GM10847 (cell line): ENCODE measurements around the gene ADORA2A.

Experiments used
- POLR2A ChIP-seq: IDR thresholded peaks from 2 replicates; pipeline ENCODE4 v1.6.1; 2011; ENCODE audit not compliant: insufficient read length; ENCODE audit errors: extremely low read depth

Gene ADORA2A

DNA sequence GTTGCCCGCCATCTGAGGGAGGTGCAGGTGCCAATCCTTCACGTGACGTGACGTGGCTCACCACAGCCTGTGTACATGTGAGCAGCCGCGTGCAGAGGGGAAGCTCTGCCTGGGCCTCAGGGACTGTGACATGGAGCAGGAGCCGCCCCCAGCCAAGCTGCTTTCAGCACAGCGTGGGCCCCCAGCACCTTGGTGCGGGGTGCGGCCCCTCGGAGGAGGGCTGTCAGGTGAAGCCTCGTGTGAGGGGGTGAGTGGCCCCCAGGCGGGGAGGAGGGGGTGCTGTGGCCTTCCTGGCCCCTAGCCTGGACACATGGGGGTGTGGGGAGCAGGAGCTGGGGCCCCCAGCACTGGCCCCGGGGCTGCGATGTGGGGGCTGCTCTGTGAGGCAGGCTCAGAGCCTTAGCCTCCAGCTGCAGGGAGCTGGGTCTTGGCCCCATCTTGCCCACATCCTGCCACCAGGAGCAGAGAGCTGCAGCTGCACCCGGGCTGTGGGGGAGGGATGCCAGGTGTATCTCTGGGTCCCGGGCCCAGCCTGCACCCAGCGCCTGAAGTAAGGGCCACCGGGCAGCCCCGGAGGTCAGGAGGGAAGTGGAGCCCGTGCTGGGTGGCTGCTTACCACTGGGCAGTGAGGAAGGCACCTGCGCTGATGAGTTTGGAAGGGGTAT is at the start of gene ADORA2A:
ADORA2A (plus strand) TSS at position 100 of the 665 bp plus-strand sequence. CDS start 5,806 bp downstream, outside the sequence.
- TF ChIP-seq POLR2A = peak; percentile 32

DNA sequence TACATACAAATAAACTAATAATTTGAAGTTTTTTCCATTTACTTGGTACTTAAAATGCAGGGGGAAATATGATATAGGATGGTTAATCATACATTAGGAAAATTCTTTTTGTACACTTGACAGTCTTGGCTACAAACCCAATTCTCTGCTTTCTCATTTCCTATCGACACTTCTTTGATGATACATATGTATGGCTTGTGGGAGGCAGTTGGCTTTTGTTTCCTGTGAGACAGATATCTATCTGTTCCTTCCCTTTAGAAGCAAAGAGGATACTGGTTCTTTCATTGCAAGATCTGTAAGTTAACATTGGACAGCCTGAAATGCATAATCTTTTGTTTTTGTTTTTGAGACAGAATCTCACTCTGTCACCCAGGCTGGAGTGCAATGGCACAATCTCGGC is 47.9 kb upstream of the ADORA2A start:
- no peak for TF ChIP-seq POLR2A

DNA sequence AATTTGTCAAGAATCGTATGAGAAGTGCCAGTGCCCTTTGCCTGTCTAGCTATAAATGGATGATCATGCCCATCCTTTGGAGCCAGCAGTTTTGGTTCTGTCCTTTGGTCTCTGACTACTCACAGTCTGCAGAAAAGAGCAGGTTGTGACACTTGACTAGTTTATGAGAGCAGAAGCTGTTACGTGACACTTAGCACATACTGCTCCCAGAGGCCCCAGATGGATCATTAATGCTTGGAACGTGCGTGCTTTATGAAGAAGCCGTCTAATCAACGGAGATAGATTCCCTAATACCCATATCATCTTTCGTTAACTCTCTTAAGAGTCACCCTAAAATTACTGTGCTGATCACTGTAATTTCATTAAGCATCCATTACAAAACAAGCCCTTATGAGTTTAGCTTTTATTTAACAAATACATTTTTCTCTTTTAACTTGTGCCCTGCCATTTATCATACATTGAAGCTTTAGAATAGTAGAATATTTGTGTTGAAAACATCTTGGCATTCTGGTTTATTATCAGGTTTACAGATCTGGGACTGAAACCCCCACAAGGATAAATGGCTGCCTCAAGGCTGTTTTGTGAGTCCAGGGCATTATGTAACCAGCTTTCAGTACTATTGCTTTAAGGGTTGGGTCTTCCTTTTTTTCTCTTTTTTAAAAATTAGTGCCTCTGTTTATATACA is 47.0 kb upstream of the ADORA2A start:
- TF ChIP-seq POLR2A = no peak

DNA sequence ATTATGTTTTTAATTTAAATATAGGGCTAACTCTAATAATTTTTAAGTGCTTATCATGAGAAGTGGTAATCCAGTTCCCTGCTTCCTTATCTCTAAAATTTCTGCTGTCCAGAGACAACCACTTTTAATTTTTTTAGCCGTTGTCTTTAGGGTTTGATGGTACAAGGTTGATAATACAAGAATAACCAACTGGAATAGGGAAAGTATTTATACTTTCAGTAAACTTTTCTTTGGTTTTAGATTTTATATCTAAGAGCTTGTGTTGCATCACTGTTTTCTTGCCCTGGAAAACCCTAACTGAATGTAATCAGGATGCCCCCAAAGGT is 46.5 kb upstream of the ADORA2A start:
- TF ChIP-seq POLR2A = no peak

DNA sequence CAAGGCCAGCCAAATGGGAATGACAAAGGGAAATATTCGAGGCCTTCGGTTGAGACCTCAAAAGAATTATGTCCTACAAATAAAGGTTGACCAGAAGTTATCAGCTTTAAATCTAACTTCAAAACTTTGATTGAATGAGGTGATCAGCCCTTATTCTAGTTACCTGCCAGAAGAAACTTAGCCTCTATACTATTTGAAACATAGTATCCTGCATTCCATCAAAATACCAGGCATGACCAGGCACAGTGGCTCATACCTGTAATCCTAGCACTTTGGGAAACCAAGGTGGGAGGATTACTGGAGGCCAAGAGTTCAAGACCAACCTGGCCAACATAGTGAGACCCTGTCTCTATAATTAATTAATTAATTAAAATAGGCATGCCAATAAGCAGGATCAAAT is 44.3 kb upstream of the ADORA2A start:
- no peak for TF ChIP-seq POLR2A

DNA sequence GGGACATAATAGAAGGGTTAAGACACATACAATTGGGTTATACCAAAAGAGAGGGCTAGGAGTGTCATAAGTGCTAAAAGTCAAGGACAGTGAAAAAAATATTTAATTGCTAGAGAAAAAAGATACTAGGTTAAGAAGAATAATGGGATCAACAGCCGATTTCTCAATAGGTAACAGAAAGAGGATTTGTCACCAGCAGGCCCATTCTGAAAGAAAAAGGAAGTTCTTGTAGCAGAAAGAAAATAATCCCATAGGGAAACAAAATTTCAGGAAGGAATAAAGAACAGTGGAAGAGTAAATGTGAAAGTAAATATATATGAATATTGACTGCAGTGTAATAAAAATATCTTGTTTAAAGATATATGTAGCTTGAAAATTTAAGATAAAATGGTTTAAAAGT is 43.3 kb upstream of the ADORA2A start:
- no peak for TF ChIP-seq POLR2A

DNA sequence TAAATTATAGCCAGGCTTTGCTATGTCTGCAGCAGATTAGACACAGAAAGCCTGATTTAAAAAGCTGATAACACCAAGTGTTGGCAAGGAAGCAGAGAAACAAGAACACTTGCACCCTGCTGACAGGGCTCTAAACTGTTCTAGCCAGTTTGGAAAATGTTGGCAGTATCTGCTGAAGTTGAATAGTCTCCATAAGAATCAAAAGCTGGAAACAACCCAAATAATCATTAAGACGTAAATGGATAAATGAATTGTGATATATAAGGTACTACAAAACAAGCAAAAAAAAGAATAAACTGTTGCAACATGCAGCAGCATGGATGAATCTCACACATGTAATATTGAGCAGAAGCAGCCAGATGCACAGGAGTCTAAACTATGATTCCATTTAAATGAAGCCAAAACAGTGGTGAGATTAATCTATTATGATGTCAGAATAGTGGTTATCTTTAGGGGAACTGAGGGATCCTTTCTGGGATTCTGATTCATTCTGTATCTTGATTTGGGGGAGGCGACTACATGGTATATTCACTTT is 40.4 kb upstream of the ADORA2A start:
- no peak for TF ChIP-seq POLR2A

DNA sequence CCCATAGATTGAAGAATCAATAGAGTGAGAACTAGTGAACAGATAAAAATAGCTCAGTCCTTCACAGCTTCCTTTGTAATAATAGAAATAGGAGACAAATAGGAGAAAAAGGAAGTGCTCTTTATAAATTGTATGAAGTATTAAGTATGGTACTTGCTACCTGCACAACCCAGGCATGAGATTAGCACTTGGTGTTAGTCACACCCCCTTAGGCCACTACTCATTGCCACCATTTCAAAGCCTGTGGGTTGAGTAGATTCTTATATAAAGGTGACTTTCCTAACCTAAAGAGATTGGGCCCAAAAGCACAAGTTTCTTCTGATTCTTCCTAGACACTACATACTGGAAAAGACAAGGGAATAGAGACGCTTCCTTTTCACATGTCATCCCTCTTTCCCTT is 37.7 kb upstream of the ADORA2A start:
- TF ChIP-seq POLR2A = no peak

DNA sequence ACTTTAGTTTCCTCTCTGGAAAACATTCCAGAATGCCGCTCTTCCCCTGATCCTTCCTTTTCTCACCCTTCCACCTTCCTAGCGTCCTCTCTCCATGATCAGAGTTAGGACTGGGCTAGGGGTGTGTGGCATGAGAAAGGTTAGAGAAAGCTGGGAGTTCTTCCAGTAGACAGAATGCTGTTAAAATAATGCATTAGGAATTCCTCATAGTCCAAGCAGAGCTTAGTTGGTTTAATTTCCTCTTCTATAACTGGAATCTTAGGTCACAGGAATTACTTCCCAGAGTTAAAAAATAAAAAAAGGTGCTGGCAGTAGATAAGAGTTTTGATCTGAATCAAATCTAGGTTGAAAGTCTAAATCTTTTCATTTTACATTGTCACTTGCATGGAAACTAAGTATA is 37.2 kb upstream of the ADORA2A start:
- no peak for TF ChIP-seq POLR2A

DNA sequence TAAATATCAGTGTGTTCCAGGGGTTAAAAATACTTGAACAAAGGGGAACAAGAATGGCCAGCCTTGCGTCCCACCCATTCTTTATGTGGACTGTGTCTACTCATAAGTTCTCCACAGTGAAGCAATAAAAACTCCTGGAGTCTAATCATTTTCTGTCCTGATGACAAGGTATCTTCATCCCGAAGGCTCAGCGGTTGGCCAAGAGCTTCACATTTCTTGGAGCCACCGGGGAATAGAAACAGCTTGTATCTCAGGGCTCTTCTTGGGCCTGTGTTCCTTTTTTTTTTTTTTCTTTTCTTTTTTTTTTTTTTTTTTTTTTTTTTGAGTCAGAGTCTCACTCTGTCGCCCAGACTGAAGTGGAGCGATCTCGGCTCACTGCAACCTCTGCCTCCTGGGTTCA is 36.8 kb upstream of the ADORA2A start:
- no peak for TF ChIP-seq POLR2A

DNA sequence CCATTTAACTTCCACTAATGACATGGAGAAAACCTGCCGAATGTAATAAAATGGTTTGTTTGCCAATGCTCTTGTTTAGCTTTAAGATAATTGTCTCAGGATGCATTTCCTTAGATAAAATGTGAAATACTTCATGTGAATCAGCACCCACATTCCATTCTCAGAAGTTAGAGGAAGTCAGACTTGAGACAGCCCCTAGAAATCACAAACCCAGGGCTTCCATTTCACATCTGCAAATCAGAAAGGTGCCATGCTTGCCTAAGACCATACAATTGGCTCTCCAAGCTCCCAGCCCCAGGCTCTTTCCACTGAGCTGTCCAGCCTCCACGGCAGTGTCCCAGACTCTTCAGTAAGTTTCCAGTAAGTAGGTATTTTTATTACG is 35.6 kb upstream of the ADORA2A start:
- TF ChIP-seq POLR2A = no peak

DNA sequence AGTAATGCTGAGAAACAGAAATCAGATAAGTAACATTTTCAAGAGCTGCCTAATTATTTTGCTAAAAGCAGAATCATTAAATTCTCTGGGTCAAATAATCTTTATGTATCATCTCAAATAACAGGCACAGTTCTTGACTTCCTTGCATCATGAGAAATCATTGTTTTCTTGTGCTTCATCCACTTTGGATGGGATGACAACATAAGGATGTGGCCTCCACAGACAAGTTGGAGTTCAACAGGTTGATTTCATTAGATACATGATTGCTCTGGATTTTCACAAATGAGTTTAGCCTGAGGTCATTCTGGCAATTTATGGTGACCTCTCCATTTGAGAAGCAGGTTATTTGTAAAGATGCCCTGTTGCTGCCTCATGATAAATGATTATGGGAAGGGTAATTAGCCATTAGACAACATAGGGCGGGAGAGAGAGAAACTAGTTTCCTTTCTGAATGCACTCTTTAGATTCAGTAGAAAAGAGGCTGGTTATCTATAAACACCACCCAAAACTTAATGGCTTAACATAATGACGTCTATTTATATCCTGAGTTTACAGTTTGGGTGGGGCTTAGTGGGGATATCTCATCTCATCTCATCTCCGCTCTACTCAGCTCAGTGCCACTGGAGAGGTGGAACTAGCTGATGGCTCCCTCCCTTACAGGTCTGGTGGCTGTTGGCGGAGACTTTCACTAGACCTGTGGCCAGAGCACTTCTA is 35.0 kb upstream of the ADORA2A start:
- no peak for TF ChIP-seq POLR2A

DNA sequence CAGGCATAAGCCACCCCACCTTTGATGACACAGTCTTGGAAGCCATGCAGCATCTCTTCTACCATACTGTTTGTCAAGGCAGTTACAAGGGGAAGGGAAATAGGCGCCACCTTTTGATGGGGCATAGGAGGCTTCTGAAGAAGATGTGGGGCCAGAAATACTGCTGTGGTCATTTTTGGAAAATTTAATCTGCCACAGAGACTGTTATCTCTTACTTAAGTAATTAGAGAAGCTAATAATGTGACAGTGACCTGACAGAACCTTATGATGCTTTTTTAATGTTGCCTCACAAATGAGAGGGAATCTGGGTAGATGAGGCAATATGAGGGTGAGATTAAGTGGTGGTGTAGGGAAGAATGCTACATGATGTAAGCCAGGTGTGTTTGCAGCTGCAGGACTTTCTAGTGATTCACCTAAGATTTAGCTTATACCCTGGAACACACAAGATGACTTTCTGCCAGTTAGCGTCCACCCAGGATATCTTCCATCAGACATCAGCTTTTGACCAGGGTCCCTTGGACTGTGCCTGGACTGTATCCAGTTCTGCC is 34.3 kb upstream of the ADORA2A start:
- TF ChIP-seq POLR2A = no peak

DNA sequence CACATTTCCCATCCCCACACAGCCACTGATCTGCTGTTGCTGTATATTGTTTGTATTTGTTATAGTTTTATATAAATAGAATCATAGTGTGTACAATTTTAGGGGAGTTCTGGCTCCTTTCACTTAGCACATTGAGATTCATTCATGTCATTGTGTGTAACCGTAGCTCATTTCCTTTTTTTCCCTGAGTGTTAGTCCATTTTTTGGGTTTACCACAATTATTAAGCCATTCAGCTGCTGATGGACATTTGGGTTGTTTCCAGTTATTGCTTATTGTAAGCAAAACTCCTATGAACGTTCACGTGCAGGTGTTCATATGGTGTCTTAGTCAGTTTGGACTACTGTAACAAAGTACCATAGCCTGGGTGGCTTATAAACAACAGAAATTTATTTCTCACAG is 33.6 kb upstream of the ADORA2A start:
- no peak for TF ChIP-seq POLR2A

DNA sequence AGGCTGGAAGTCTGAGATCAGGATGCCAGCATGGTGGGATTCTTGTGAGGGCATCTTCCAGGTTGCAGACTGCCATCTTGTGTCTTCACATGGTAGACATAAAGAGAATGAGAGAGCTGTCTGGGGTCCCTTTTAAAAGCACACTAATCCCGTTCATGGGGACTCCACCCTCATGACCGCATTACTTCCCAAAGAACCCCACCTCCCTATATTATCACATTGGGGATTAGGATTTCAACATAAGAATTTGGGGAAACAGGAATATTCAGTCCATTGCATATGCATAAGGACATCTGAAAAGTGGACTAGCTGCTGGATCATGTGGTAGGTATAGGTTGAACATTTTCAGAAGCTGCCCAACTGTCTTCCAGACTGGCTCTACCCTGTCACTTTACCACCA is 33.1 kb upstream of the ADORA2A start:
- no peak for TF ChIP-seq POLR2A

DNA sequence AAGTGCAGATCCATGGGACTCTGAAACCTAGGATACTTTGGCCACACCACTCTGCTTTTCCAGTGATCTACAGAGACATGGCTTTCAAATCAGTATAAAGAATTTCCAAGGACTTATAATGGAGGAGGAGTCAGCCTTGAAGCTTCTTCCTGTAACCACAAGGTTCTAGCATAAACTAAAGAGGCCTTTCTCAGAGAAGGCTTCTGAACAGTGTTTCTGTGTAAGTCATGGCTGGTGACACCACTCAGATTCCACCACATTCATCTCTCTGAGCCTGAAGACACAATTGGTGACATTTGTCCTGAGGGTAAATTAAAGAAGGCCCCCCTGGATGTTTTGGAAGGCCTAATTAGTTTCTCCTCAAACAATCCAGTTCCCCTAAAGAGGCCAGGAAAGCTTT is 29.0 kb upstream of the ADORA2A start:
- no peak for TF ChIP-seq POLR2A
